ENCODE measurements around the gene PYGO2. TPM values are rescaled to one million over a fixed set of nuclear protein-coding genes. Genes with fewer than 3 reads are reported as not detected.

PYGO2 gene
- total RNA-seq, 4 donors from 2014 or later = 19.1 to 40.1 (median 25.7) TPM

GRCh38 chr1:154955718-154956543 lies 5.7 kb downstream of the PYGO2 start, which contains the start of gene PBXIP1:
TSS of gene PBXIP1 (minus strand) at chr1:154956099. CDS start at chr1:154953721, 2,378 bp downstream.
- peak; percentile 88 for ATAC-seq
- 0% methylated on average over 8 to 17 of the region's 18 CpGs for WGBS, 2 donors (ENCODE audit: low coverage in 1 of 2)

DNA sequence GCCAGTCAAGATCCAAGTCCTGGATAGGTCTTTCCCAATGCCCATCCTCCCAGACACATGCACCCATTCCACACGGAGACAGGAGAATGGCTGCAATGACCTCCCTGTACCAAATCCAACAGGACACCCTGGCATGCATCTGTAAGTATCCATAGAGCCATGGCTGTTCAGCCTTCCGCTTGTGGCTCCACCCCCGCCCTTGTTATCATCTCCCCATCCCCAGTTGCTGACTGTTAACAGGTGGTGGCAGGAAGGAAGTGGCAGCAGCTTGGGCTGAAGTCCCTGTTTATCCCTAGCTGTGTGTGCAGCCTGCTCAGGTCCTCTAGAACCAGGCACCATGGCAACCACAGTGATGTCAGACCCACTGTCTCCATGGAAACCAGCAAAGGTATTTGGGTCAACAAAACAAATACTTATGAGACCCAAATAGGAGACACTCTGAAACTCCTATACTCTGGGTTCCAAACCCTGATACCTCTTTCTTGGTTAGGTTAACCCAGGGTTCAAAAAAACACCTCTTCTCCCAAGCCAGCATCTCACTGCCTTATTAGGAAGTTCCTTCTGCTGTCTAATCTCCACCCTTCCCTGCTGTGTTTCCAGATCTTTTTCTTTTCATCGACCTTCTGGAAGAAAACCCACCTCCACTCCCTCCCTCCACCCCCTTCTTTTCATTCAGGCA lies 6.4 kb downstream of the PYGO2 start:
- peaks cover 11 to 95% (median 42%) of the 10 kb centered on the region in 3 donors for H3K4me1 ChIP-seq
- H3K27me3 ChIP-seq = no peaks in the 10 kb centered on the region
- H3K27ac ChIP-seq = peak overlapping the region; percentile 79 to 98 (median 88)
- peak overlapping the region; percentile 63 to 66 for H3K4me3 ChIP-seq
- WGBS, 2 donors (ENCODE audit: low coverage in 1 of 2) = 16% methylated on average over 3 of the region's 4 CpGs; no CpG with 5 or more reads in 1 of the 2 donors
- ATAC-seq = peak; percentile 28
- no peak for TF ChIP-seq POLR2A (IDR thresholded peaks at IDR 0.05)
- peak; percentile 6 for TF ChIP-seq POLR2AphosphoS5 (IDR thresholded peaks at IDR 0.05)
- no peak for TF ChIP-seq EP300 (IDR thresholded peaks at IDR 0.05)
- peaks cover 0 to 37% of the 10 kb centered on the region in 2 donors for H3K36me3 ChIP-seq
- H3K9me3 ChIP-seq = no peaks in the 10 kb centered on the region

More at GRCh38 chr1:154955718-154956543, 5.7 kb downstream of the PYGO2 start, which contains the start of gene PBXIP1:
- H3K4me1 ChIP-seq = peaks cover 14 to 96% (median 47%) of the 10 kb centered on the region in 3 donors
- peak within 1 kb of the TSS; percentile 63 to 66 for H3K4me3 ChIP-seq
- H3K27me3 ChIP-seq = no peaks in the 10 kb centered on the region
- no peaks in the 10 kb centered on the region for H3K9me3 ChIP-seq
- H3K36me3 ChIP-seq = peaks cover 0 to 29% of the 10 kb centered on the region in 2 donors
- peak within 1 kb of the TSS; percentile 79 to 98 (median 88) for H3K27ac ChIP-seq
- TF ChIP-seq POLR2A (IDR thresholded peaks at IDR 0.05) (peak in 1 of 2 donors; percentile 29), EP300 (IDR thresholded peaks at IDR 0.05) (no peak), CTCF (IDR thresholded peaks at IDR 0.05) (peak in 2 of 4 experiments; percentile 20 to 26), POLR2AphosphoS5 (IDR thresholded peaks at IDR 0.05) (peak; percentile 23)

DNA sequence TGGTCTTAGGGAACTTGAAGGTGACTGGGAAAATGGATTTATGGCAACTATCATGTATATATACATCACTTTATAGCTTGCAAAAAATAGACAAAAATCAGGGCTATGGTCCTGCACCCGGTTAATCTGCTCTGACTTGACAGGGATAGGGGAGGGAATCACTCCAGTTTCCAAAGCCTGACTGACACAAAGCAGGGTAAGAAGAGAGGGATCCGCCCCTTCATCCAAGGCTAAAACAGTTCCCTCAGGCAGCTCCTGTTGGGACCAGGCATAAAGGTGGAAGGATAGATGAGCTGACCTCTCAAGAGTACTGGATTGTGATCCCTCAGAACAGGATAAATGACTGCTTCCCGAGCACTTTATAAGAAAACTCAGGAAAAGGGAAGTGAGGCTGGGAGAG lies 7.0 kb downstream of the PYGO2 start:
- Histone ChIP-seq H3K27me3 (no peaks in the 10 kb centered on the region), H3K9me3 (no peaks in the 10 kb centered on the region), H3K4me1 (peaks cover 11 to 89% (median 42%) of the 10 kb centered on the region in 3 donors), H3K4me3 (peak overlapping the region in 1 of 2 donors; percentile 63), H3K27ac (peak overlapping the region in 3 of 4 donors; percentile 87 to 98 (median 88)), H3K36me3 (peaks cover 0 to 39% of the 10 kb centered on the region in 2 donors)
- 20 to 71% methylated on average over 1 to 3 of the region's 3 CpGs for WGBS, 2 donors (ENCODE audit: low coverage in 1 of 2)
- TF ChIP-seq POLR2A (IDR thresholded peaks at IDR 0.05) (no peak), POLR2AphosphoS5 (IDR thresholded peaks at IDR 0.05) (no peak)
- ATAC-seq = no peak

DNA sequence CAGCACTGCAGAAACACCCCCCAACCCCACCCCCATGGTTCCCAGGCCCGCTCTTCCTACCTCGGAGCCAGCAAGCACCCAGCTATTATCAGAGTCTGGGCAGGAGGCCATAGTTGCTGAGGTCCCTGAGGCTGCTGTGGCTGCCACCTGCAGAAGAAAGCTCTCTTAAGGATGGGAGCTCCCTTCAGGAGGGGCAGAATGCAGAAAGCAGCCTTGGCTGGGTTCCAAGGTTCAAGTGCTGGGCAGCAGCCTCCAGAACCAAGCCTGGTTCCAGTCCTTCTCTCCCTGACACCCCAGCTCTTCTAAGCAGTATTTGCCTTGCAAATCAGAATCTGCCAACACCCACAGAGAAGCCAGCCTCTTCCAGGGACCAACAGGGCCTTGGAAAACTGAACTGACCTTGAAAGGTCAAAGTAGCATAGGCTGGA lies 8.0 kb downstream of the PYGO2 start:
- Histone ChIP-seq H3K9me3 (no peaks in the 10 kb centered on the region), H3K4me1 (peaks cover 11 to 80% (median 42%) of the 10 kb centered on the region in 3 donors), H3K27ac (peak overlapping the region in 3 of 4 donors; percentile 3 to 98 (median 87)), H3K36me3 (peaks cover 0 to 35% of the 10 kb centered on the region in 2 donors), H3K27me3 (no peaks in the 10 kb centered on the region), H3K4me3 (peak overlapping the region in 1 of 2 donors; percentile 63)
- TF ChIP-seq POLR2AphosphoS5 (IDR thresholded peaks at IDR 0.05) = no peak
- no peak for TF ChIP-seq CTCF (IDR thresholded peaks at IDR 0.05)
- TF ChIP-seq EP300 (IDR thresholded peaks at IDR 0.05) = no peak
- no peak for TF ChIP-seq POLR2A (IDR thresholded peaks at IDR 0.05)
- ATAC-seq = no peak
- no CpG with 5 or more reads among the region's 2 CpGs for WGBS, 2 donors (ENCODE audit: low coverage in 1 of 2)

GRCh38 chr1:154952664-154953063 lies 8.9 kb downstream of the PYGO2 start:
- TF ChIP-seq POLR2A (IDR thresholded peaks at IDR 0.05) = no peak
- no peak for TF ChIP-seq CTCF (IDR thresholded peaks at IDR 0.05)
- TF ChIP-seq EP300 (IDR thresholded peaks at IDR 0.05) = no peak
- TF ChIP-seq POLR2AphosphoS5 (IDR thresholded peaks at IDR 0.05) = no peak
- Histone ChIP-seq H3K9me3 (no peaks in the 10 kb centered on the region), H3K27ac (peak overlapping the region in 2 of 4 donors; percentile 14 to 43), H3K36me3 (peaks cover 0 to 36% of the 10 kb centered on the region in 2 donors), H3K4me3 (no peak overlapping the region), H3K4me1 (peaks cover 11 to 70% (median 42%) of the 10 kb centered on the region in 3 donors), H3K27me3 (no peaks in the 10 kb centered on the region)
- ATAC-seq = no peak
- WGBS, 2 donors (ENCODE audit: low coverage in 1 of 2) = 74 to 80% methylated on average over 4 to 6 of the region's 6 CpGs

Data from gastroesophageal sphincter (tissue), 4 donors.